Measurements from ENCODE around the gene CCNQ.

DNA sequence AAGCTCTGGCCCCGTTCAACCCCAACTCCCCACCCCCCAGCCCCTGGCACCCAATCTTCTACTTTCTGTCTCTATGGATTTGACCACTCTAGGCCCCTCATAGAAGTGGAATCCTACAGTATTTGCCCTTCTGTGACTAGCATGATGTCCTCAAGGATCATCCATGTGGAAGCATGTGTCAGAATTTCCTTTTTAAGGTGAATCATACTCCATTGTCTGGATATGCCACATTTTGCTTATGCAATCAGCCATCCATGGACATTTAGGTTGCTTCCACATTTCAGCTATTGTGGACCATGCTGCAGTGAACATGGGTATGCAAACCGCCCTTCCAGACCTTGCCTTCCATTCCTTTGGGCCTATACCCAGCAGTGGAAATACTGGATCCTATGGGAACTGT lies 15.5 kb downstream of the CCNQ start:
- no peak for TF ChIP-seq CEBPB (IDR thresholded peaks at IDR 0.05)
- TF ChIP-seq EP300 (IDR thresholded peaks at IDR 0.05; ENCODE audit: borderline replicate concordance) = no peak
- TF ChIP-seq RAD21 (IDR thresholded peaks at IDR 0.05; ENCODE audit: low read depth) = no peak
- no peak for TF ChIP-seq USF1 (IDR thresholded peaks at IDR 0.05)
- TF ChIP-seq, protein P1, sequence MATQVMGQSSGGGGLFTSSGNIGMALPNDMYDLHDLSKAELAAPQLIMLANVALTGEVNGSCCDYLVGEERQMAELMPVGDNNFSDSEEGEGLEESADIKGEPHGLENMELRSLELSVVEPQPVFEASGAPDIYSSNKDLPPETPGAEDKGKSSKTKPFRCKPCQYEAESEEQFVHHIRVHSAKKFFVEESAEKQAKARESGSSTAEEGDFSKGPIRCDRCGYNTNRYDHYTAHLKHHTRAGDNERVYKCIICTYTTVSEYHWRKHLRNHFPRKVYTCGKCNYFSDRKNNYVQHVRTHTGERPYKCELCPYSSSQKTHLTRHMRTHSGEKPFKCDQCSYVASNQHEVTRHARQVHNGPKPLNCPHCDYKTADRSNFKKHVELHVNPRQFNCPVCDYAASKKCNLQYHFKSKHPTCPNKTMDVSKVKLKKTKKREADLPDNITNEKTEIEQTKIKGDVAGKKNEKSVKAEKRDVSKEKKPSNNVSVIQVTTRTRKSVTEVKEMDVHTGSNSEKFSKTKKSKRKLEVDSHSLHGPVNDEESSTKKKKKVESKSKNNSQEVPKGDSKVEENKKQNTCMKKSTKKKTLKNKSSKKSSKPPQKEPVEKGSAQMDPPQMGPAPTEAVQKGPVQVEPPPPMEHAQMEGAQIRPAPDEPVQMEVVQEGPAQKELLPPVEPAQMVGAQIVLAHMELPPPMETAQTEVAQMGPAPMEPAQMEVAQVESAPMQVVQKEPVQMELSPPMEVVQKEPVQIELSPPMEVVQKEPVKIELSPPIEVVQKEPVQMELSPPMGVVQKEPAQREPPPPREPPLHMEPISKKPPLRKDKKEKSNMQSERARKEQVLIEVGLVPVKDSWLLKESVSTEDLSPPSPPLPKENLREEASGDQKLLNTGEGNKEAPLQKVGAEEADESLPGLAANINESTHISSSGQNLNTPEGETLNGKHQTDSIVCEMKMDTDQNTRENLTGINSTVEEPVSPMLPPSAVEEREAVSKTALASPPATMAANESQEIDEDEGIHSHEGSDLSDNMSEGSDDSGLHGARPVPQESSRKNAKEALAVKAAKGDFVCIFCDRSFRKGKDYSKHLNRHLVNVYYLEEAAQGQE (IDR thresholded peaks at IDR 0.05; ENCODE audit: low read depth) = no peak

Measured in Ishikawa (cell line).